ENCODE measurements around the gene FOXJ3.

Gene FOXJ3

DNA sequence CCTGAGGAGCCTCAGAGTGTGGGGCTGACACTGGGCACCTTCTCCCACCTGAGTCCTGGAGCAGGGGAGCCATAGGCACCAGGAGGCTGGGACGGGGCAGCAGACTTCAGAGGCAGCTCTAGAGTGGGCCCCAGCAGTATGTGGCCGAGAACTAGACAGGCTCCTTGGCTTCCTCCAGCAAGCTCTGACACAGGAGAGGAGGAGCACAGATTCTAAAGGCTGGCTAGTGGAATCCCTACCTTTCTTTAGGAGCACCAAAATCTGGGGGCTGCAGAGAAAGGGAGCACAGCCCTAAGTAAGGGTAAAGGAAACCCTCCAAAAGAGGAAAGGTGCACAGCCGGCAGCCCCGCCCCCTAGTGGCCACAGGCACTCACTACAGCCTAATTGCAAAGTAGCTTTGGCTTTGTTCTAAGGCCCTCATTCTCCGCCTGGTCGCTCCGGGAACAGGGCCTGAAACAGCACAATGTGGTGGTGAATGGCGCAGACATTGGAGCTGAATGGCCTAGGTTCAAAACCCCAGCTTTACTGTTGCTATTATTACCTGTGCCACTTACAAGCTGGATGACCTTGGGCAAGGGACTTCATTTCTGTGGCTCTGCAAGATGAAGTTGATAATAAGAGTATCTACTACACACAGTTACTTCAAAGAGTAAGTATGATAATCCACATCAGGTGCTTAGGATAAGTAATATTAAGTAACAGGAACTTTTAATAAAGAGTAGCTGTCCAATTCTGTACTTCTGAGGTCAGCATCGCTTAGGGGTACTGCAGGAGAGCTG, 161.7 kb downstream of the FOXJ3 start:
- Histone ChIP-seq H3K4me3 (ENCODE audit: low read depth, low read length) (no peak overlapping the region), H3K27me3 (ENCODE audit: insufficient read depth, low read depth, severe bottlenecking) (no peaks in the 10 kb centered on the region), H3K9me3 (ENCODE audit: severe bottlenecking) (no peaks in the 10 kb centered on the region), H3K27ac (no peak overlapping the region), H3K36me3 (no peaks in the 10 kb centered on the region)
- TF ChIP-seq, protein P1, sequence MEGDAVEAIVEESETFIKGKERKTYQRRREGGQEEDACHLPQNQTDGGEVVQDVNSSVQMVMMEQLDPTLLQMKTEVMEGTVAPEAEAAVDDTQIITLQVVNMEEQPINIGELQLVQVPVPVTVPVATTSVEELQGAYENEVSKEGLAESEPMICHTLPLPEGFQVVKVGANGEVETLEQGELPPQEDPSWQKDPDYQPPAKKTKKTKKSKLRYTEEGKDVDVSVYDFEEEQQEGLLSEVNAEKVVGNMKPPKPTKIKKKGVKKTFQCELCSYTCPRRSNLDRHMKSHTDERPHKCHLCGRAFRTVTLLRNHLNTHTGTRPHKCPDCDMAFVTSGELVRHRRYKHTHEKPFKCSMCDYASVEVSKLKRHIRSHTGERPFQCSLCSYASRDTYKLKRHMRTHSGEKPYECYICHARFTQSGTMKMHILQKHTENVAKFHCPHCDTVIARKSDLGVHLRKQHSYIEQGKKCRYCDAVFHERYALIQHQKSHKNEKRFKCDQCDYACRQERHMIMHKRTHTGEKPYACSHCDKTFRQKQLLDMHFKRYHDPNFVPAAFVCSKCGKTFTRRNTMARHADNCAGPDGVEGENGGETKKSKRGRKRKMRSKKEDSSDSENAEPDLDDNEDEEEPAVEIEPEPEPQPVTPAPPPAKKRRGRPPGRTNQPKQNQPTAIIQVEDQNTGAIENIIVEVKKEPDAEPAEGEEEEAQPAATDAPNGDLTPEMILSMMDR (IDR thresholded peaks at IDR 0.05; ENCODE audit: low read depth, low read length): peak; percentile 92
- peak; percentile 71 for DNase-seq

GRCh38 chr1:42172381-42173133, 162.5 kb downstream of the FOXJ3 start:
- no peak for DNase-seq
- Histone ChIP-seq H3K36me3 (no peaks in the 10 kb centered on the region), H3K4me3 (ENCODE audit: low read depth, low read length) (no peak overlapping the region), H3K9me3 (ENCODE audit: severe bottlenecking) (no peaks in the 10 kb centered on the region), H3K27ac (no peak overlapping the region), H3K27me3 (ENCODE audit: insufficient read depth, low read depth, severe bottlenecking) (no peaks in the 10 kb centered on the region)
- TF ChIP-seq, protein P1 (IDR thresholded peaks at IDR 0.05; ENCODE audit: low read depth, low read length): no peak

- no peak for DNase-seq
- Histone ChIP-seq H3K27ac (no peak overlapping the region), H3K27me3 (ENCODE audit: insufficient read depth, low read depth, severe bottlenecking) (no peaks in the 10 kb centered on the region), H3K9me3 (ENCODE audit: severe bottlenecking) (no peaks in the 10 kb centered on the region), H3K36me3 (no peaks in the 10 kb centered on the region), H3K4me3 (ENCODE audit: low read depth, low read length) (no peak overlapping the region)
- TF ChIP-seq, protein P1 (IDR thresholded peaks at IDR 0.05; ENCODE audit: low read depth, low read length): no peak
Measured at GRCh38 chr1:42171679-42172266, 163.3 kb downstream of the FOXJ3 start.

GRCh38 chr1:42170779-42171621, 164.0 kb downstream of the FOXJ3 start:
- TF ChIP-seq, protein P1 (IDR thresholded peaks at IDR 0.05; ENCODE audit: low read depth, low read length): no peak
- Histone ChIP-seq H3K4me3 (ENCODE audit: low read depth, low read length) (no peak overlapping the region), H3K27ac (no peak overlapping the region), H3K27me3 (ENCODE audit: insufficient read depth, low read depth, severe bottlenecking) (no peaks in the 10 kb centered on the region), H3K9me3 (ENCODE audit: severe bottlenecking) (no peaks in the 10 kb centered on the region), H3K36me3 (no peaks in the 10 kb centered on the region)
- DNase-seq: peak; percentile 32

DNA sequence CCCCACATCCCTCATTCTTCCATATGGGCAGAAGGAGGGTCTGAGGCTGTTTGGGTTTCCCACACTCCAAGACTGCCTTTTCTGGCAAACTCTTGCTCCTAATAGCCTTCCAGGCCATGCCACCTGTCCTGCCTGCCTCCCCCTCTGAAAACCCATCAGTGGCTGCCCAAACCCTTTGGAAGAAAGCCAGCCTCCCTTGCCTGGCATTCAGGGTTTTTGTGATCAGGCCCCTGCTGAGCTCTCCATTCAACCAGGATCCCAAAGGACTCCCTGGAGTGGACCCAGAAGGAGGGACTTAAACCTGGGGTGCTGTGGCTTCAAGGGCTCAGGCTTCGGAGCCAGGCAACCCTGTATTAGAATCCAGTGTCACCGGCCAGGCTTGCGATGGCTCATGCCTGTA, 166.3 kb downstream of the FOXJ3 start:
- Histone ChIP-seq H3K4me3 (ENCODE audit: low read depth, low read length) (no peak overlapping the region), H3K27ac (no peak overlapping the region), H3K27me3 (ENCODE audit: insufficient read depth, low read depth, severe bottlenecking) (no peaks in the 10 kb centered on the region), H3K36me3 (no peaks in the 10 kb centered on the region), H3K9me3 (ENCODE audit: severe bottlenecking) (no peaks in the 10 kb centered on the region)
- TF ChIP-seq, protein P1 (IDR thresholded peaks at IDR 0.05; ENCODE audit: low read depth, low read length): no peak
- DNase-seq: no peak

Data from WERI-Rb-1 (cell line).